H1 (cell line): ENCODE data around the gene MED31. TPM values are rescaled to one million over a fixed set of nuclear protein-coding genes. Genes with fewer than 3 reads are reported as not detected.

Source experiments
- POLR2A ChIP-seq, 2 experiments: IDR thresholded peaks; 1 replicate in 1 of 2; 2 replicates in 1 of 2; pipeline ENCODE4 v1.6.1; 2011; ENCODE audit warnings: low read depth in 2 of 2, low read length in 2 of 2, mild to moderate bottlenecking in 2 of 2; ENCODE audit errors: control extremely low read depth in 1 of 2
- SIN3A ChIP-seq, 2 experiments: IDR thresholded peaks in 1 of 2; conservative IDR thresholded peaks in 1 of 2; 2 replicates each; pipeline ENCODE4 v1.6.1; 2011 to 2012; ENCODE audit warnings: low read length in 2 of 2, improper control_type of control experiment in 1 of 2, low read depth in 1 of 2, mild to moderate bottlenecking in 1 of 2
- SIRT6 ChIP-seq: IDR thresholded peaks from one replicate; pipeline ENCODE4 v1.7.1; 2012; ENCODE audit warnings: low read length, inconsistent platforms
- polyA plus RNA-seq, 7 experiments: library from polyadenylated mRNA; depleted of rRNA in 3 of 7; stranded (reverse) in 5 of 7; unstranded in 2 of 7; fragments of >200 nt in 5 of 7; fragments of 200-250 nt in 2 of 7; gene quantifications; 1 replicate in 5 of 7; 2 replicates in 1 of 7; 4 replicates in 1 of 7; pipeline versions ENCODE4 v1.2.1 to v1.2.3, GENCODE V29; 2011 to 2013; ENCODE audit warnings: missing spikeins in 2 of 7, mixed read lengths in 2 of 7
- total RNA-seq: library from RNA; stranded (reverse); fragmentation: NEBNext Ultra II Directional; extraction: Animal tissue kit (Norgen Biotek cat#: 25700); gene quantifications from 2 replicates; pipeline ENCODE4 v1.2.1, GENCODE V29; 2021

MED31 gene
- total and polyA plus RNA-seq, 2 of the 8 experiments (the other 6 are each of a cell fraction or from before 2014, with no cell fraction given) = 4.6 to 12.3 TPM

DNA sequence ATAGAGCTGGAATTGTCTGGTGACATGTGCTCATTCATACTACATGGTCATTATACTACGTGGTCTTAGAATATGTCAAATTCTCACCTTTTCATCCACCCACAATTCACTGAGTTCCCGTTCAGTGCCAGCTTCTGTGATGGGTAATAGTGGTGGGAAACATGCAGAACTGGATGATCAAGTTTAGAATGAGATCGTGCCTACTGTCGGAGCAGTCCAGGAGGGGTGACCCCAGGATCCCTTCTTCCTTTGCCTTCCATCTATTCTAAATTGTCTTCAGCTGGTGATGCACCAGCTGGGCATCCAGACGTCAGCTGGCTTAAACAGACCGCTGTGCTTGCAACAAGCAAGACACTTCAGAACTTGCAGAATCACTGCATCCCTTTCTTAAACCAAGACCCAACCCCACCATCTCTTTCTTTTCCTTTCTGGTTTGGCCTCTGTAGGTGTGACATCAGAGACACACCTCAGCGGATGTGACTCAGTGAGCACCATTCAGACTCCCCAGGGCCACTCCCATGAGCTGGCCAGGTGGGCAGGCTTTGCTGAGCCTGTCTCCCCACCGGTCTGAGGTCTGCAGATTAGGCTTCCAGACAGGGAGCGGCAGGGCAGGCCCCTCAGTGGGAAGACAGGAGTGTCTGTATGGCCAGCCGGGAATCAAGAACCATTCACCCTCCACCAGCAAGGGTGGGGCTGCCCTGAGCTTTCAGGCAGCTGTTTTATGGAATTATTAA, 18.2 kb upstream of the MED31 start (continued):
- TF ChIP-seq SIN3A (conservative IDR thresholded peaks at IDR 0.05 in 1 of 2, IDR thresholded peaks at IDR 0.05 in 1 of 2; ENCODE audit: low read depth in 1 of 2, low read length in 2 of 2) (no peak), POLR2A (IDR thresholded peaks at IDR 0.05; ENCODE audit: control extremely low read depth in 1 of 2, low read depth in 2 of 2, low read length in 2 of 2) (no peak), SIRT6 (no peak)
